HG02973 (cell line): Measurements from ENCODE around the gene RGS7.
"Not testable (repeated sequence)": the region's sequence is repeated elsewhere in the genome, so short reads cannot be mapped to it uniquely, and the experiment has no call there.

Experiments
- ATAC-seq: cut with Tn5 transposase; IDR thresholded peaks from one replicate; pipeline ENCODE4 v1.9.1; 2021; ENCODE audit warnings: moderate library complexity; ENCODE audit not compliant: unreplicated experiment

The RGS7 gene

DNA sequence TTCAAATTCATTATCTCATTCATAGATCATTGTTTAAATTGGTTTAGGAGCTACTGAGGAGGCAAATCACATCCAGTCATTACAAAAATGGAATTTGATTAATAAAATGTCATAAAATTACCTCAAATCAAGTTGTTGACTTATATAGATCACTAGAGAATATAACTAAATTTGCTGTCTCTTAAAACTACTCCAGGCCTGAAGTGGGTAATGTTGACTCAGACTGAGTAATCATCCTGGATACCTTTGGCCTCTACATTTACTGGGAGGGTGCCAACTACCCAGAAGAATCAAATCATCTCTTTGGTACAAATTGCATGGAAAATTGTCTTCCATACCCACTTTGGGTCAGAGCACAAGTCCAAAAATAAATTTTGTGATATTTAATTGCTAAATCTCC is 553.9 kb downstream of the RGS7 start:
- ATAC-seq: no peak

DNA sequence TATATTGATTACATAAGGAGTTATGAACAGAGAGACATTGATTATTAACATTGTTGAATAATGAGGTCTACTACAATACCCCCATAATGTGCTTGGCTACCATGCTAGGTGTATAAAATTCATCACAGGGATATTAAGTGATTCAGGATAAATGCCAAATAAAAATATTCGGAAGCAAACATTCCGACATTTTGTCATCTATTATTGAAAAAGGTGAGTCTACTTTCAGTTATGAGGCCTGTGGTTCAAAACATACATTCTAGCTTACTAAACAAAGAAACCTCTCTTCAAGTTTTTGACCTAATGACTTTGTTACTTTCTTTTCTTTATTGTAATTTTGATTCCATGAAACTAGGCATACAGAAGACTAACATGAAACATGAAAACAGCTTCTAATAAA is 554.7 kb downstream of the RGS7 start:
- ATAC-seq: no peak

- no peak for ATAC-seq
Measured at GRCh38 chr1:240801442-240801841, 555.6 kb downstream of the RGS7 start.

DNA sequence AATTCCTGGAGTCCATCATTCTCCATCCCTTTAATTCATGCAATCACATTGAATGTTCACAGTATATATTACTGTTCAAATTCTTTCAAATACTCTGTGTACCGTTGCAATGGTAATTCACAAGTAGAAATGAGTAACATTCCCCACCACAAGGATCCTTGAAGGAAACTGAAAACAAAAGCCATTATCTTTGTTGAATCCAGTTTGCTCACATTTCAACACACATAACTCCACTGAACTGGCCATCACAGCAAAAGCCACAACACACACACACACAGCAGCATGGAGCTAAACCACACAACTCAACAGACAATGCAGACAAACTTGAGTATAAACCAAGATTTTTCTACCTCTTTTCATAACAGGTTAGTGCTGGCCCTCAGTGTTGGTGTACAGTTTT is 556.7 kb downstream of the RGS7 start:
- ATAC-seq: no peak

GRCh38 chr1:240797050-240797449 is 560.0 kb downstream of the RGS7 start:
- ATAC-seq: no peak

- peak; percentile 88 for ATAC-seq
Measured at GRCh38 chr1:240794046-240794843, 562.8 kb downstream of the RGS7 start.

DNA sequence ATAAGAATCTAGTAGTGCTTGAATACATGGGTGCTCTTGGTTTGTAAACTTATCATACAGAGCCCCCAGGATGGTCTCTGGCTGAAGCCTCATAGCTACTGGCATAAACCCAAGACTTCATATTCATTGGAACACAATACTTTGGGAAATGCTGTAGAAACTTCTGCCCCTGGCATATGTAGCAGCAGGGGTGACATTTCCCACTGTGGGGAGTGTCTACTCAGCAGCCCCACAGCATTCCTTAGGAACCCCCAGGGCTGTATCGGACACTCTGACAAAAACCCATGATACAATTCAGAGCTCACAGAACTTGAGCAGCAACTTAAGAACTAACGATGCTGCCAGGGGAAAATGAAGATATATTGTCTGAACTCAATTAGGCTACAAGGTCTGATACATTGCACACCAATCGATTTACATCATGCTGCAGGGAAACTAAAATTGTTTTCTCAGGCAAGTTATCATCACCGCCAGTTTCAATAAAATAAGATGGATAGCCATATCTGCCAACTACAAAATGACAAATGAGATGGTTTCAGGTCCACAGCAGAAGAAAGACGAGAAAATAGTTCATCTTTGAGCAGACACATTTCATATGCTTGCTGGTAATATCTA is 564.0 kb downstream of the RGS7 start:
- no peak for ATAC-seq

GRCh38 chr1:240790856-240791255 is 566.1 kb downstream of the RGS7 start:
- ATAC-seq: no peak

DNA sequence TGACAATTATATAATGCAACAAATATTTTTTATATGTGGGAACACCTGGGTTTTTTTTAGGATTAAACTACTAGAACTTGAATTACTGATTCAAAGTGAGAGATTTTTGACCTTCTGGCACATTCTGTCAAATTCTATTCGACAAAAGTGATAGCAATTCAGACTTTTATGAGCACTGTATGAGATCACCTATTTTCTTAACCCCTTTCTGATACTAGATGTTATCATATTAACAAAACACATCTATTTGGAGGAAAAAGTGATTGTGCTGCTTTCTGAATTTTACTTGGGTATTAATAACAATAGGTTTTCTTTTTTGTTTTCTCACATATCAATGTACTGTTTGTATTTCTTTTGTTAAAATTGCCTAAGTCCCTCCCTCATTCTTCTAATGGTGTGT is 570.1 kb downstream of the RGS7 start:
- no peak for ATAC-seq

DNA sequence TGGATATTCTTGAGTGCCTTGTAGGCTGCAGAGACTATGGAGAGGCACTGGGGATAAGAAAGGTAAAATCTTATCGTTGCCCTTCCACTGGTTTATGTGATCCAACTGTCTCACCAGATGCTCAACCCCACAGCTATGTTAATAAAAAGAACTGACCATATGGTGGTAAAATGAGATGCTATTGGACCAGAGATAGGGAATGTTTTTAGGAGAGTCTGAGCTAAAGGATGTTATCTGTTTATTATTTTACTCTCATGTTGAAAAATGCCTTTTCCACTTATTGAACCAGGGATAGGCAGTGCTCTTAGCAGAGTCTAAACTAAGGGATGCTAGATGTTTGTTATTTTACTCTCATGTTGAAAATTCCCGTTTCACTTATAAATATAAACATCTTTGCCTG is 572.2 kb downstream of the RGS7 start:
- no peak for ATAC-seq

DNA sequence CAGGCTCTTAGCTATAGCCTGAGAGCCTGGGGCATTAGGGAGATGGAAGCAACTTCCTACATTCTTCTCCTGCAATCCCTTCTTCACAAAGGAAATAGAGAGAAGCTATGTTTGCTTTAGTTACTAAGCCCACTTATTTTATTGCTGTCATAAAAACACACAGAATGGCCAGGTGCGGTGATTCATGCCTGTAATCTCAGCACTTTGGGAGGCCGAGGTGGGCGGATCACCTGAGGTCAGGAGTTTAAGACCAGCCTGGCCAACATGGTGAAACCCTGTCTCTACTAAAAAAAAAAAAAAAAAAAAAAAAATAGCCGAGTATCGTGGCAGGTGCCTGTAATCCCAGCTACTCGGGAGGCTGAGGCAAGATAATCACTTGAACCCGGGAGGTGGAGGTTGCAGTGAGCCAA is 573.3 kb downstream of the RGS7 start:
- not testable (repeated sequence) for ATAC-seq

GRCh38 chr1:240776237-240776636 is 580.8 kb downstream of the RGS7 start:
- no peak for ATAC-seq

- no peak for ATAC-seq
Measured at GRCh38 chr1:240772131-240772530, 584.9 kb downstream of the RGS7 start.

DNA sequence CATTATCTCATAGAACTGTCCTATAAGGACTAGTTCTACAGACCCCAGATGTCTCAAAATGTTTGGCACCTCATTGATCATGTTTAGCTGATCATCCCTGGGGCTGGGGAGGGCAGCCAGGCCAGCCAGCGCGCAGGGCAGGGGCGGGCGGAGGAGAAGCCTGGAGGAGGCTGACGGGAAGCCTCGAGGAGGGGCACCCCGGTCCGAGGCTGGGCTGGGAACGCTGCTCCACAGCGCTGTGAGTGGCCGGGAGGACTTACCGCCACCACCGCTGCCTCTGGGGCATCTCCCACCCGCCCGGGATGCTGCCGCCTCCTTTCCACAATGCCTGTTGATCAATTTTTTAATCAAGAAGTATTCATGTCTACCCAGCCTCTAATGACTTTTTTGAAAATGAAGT is 585.6 kb downstream of the RGS7 start:
- no peak for ATAC-seq

- no peak for ATAC-seq
Measured at GRCh38 chr1:240768979-240769378, 588.0 kb downstream of the RGS7 start.

DNA sequence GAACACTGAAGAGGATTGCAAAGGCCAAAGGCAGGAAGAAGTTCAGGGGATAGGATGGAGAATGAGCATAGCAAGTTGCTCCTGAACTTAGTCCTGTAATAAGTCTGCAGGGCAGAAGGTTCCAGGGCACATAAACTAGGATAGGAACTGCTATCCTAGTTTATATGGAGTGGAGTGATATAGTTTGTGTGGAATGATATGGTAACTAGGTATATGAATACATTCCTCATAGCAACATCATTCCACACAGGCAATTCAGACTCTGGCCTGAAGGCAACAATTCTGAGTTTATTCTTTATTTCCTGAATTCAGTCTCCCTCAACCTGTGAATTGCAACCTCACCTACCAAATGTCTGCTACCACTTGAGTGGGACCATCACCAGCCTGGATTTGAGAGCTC is 590.2 kb downstream of the RGS7 start:
- ATAC-seq: no peak

GRCh38 chr1:240765732-240766363 is 591.2 kb downstream of the RGS7 start:
- ATAC-seq: no peak

DNA sequence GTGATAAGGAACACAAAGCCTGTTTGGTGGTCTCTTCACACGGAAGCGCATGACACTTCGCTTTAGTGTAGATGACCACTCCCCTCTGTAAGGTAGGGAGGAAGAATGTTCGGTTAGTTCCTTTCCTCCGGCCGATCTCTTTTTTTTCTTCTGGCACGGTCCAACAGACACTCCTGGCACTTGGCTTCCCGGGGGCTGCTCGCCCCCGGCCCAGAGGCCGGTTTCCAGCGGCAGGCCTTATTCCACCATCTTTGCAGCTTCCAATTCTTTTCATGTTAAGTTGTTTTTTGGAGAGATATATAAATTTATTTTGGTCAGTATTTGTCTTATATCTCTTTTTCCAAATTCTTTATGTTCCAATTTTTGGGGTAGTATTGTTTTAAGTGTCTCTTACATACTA is 593.2 kb downstream of the RGS7 start:
- ATAC-seq: no peak

- not testable (repeated sequence) for ATAC-seq
Measured at GRCh38 chr1:240763095-240763494, 593.9 kb downstream of the RGS7 start.

DNA sequence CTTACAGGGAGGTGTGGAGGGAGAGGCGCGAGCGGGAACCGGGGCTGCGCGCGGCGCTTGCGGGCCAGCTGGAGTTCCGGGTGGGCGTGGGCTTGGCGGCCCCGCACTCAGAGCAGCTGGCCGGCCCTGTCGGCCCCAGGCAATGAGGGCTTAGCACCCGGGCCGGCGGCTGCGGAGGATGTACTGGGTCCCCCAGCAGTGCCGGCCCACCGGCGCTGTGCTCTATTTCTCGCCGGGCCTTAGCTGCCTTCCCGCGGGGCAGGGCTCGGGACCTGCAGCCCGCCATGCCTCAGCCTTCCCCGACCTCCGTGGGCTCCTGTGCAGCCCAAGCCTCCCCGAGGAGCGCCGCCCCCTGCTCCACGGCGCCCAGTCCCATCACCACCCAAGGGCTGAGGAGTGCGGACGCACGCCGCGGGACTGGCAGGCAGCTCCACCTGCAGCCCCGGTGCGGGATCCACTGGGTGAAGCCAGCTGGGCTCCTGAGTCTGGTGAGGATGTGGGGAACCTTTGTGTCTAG is 594.5 kb downstream of the RGS7 start:
- ATAC-seq: not testable (repeated sequence)

DNA sequence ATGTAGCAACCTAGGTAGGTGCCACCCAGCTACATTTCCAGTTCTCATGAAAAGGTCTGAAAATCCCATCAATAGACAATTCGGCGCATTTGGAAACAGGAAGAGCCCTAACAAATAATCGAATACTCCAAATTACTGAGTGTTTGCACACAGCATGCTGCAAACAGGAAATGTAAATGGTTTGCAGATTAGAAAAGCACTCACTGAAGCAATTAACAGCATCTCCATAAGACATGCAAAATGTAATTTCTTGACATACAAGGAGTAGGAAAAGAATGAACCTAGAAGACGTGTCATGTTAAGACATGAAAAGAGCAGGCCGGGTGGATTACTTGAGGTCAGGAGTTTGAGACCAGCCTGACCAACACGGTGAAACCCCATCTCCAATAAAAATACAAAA is 598.2 kb downstream of the RGS7 start:
- not testable (repeated sequence) for ATAC-seq

GRCh38 chr1:240758296-240758695 is 598.7 kb downstream of the RGS7 start:
- ATAC-seq: no peak
